Measurements from ENCODE around the gene E2F6.

GRCh38 chr2:11482473-11483035 is 16.6 kb upstream of the E2F6 start:
- TF ChIP-seq CTCF (conservative IDR thresholded peaks at IDR 0.05; ENCODE audit: low read depth, low read length) (no peak), POLR2A (IDR thresholded peaks at IDR 0.05; ENCODE audit: low read depth, low read length) (no peak), RFX5 (IDR thresholded peaks at IDR 0.05; ENCODE audit: low read depth, low read length) (no peak), CEBPB (IDR thresholded peaks at IDR 0.05; ENCODE audit: low read depth, low read length) (no peak), USF2 (IDR thresholded peaks at IDR 0.05; ENCODE audit: low read depth, low read length) (no peak), MXI1 (IDR thresholded peaks at IDR 0.05; ENCODE audit: borderline replicate concordance, low read depth, low read length) (no peak), RAD21 (IDR thresholded peaks at IDR 0.05; ENCODE audit: low read length) (no peak), MAZ (IDR thresholded peaks at IDR 0.05; ENCODE audit: borderline replicate concordance, low read depth, low read length) (no peak), ELK1 (IDR thresholded peaks at IDR 0.05; ENCODE audit: borderline replicate concordance, low read depth, low read length) (no peak), SMC3 (IDR thresholded peaks at IDR 0.05; ENCODE audit: low read depth, low read length) (no peak), MAFK (IDR thresholded peaks at IDR 0.05; ENCODE audit: low read depth, low read length) (no peak), NFE2L2 (IDR thresholded peaks at IDR 0.05; ENCODE audit: low read depth, low read length) (no peak)
